Stimulated activated CD4-positive, alpha-beta T cell treated with anti-CD3 and anti-CD28 coated beads, TNF-alpha, amount 100 ng/mL, for 1 hour (primary cell): ENCODE data around the gene LARP4B.

Source experiments
- DNase-seq, 3 donors: peaks; one replicate each; pipeline ENCODE4 v3.0.0-alpha.2; 2020; ENCODE audit warnings: low read depth in 3 of 3, low spot score in 1 of 3

LARP4B gene

GRCh38 chr10:836782-837181 lies 94.7 kb downstream of the LARP4B start:
- no peak for DNase-seq

- DNase-seq = no peak
These were observed 97.0 kb downstream of the LARP4B start for GRCh38 chr10:834493-834892.

GRCh38 chr10:829241-829640 lies 102.3 kb downstream of the LARP4B start:
- no peak for DNase-seq

- no peak for DNase-seq
These were observed 103.3 kb downstream of the LARP4B start for GRCh38 chr10:828191-828590.

GRCh38 chr10:824946-825345 lies 106.6 kb downstream of the LARP4B start:
- DNase-seq = no peak

GRCh38 chr10:824497-824896 lies 107.0 kb downstream of the LARP4B start:
- no peak for DNase-seq

- no peak for DNase-seq
These were observed 108.7 kb downstream of the LARP4B start for GRCh38 chr10:822661-823367.

GRCh38 chr10:822197-822596 lies 109.3 kb downstream of the LARP4B start:
- no peak for DNase-seq

GRCh38 chr10:821322-821721 lies 110.2 kb downstream of the LARP4B start:
- DNase-seq = no peak

- no peak for DNase-seq
These were observed 111.7 kb downstream of the LARP4B start for GRCh38 chr10:819816-820215.

- DNase-seq = no peak
These were observed 112.2 kb downstream of the LARP4B start for GRCh38 chr10:819326-819725.

GRCh38 chr10:818526-819220 lies 112.8 kb downstream of the LARP4B start:
- no peak for DNase-seq

- DNase-seq = no peak
These were observed 113.5 kb downstream of the LARP4B start for GRCh38 chr10:818010-818409.

- no peak for DNase-seq
These were observed 114.1 kb downstream of the LARP4B start for GRCh38 chr10:817371-817770.

- DNase-seq = no peak
These were observed 114.5 kb downstream of the LARP4B start for GRCh38 chr10:816958-817357.

- DNase-seq = no peak
These were observed 115.4 kb downstream of the LARP4B start for GRCh38 chr10:816091-816477.

- DNase-seq = no peak
These were observed 116.0 kb downstream of the LARP4B start for GRCh38 chr10:815338-816090.

- no peak for DNase-seq
These were observed 116.8 kb downstream of the LARP4B start for GRCh38 chr10:814536-815302.

GRCh38 chr10:813286-813685 lies 118.2 kb downstream of the LARP4B start:
- DNase-seq = no peak

GRCh38 chr10:812787-813186 lies 118.7 kb downstream of the LARP4B start:
- no peak for DNase-seq

GRCh38 chr10:811379-812175 lies 119.9 kb downstream of the LARP4B start:
- no peak for DNase-seq
